Midbrain (tissue), 1 donor: Measurements from ENCODE around the gene CDH4.

ENCODE experiments used
- DNase-seq: peaks from one replicate; lab custom pipeline; 2025; lab: John Stamatoyannopoulos, UW

CDH4 gene

DNA sequence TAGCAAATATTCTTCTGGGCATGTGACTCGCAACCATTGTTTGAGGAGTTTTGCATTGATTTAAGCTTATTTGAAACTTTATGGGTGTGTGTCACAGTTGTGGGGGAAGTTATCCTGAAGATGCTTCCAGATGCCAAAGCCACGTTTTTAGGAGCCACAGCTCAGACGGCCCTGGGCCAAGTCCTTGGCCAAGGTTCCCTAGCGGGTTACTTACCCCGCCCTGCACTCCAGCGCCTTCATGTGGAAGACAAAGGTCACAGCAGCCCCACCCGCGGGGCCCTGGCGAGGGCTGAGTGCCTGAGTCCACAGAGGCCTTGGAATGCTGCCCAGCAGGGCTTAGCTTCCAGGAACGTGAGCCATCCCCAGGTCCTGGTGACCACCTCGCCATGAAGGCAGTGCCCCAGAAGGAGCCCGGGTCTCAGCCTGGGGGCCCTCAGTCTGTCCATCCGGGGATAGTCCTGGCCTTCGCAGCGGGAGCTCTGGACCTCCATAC lies 308.3 kb downstream of the CDH4 start:
- no peak for DNase-seq

DNA sequence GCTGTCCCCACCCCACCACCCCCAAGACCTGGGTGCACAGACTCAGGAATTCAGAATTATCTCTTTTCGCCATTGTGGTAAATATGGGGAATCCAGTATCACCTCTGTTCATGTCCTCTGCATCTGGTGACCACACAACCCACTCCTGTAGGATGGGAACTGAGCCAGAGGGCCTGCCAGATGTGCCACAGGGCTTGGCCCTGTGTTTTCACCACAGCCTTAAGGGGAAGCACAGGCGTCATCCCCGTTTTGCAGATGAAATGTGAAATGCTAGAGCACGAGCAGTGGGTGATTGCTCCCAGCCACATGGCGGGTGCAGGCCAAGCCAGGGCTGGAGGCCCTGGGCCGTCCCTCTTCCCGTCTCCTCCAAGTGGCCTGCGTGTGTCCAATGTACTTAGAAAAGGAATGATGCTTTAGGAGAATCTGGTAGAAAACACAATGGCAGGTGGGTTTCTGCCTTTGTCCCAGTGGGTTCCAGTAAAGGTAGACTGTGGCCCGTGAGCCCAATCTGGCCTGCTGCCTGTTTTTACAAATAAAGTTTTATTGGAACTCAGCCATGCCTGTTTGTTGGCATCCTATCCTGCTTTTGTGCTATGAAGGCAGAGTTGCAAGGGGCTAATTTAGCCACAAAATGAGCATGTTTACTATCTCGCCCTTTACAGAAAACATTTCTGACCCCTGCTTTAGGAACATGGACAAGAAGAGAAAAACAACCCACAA lies 309.2 kb downstream of the CDH4 start:
- DNase-seq: no peak

DNA sequence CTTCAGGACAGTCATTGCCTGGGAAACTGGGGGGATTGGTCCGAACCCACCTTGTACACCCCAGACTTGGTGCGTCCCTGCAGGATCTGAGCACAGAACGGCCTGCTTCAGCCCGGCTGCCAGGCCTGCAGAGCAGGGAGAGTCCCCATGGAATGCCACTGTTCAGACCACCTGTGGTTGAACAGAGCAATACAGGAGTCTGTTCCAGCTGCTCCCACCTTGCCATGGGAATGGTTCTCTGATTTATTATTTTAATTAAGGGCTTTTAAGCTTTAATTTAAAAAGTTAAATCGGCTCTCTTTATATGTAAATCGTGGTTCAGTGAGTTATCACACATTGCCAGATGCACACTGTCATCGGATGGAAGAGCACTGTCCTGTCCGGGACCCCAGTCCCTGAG lies 310.4 kb downstream of the CDH4 start:
- no peak for DNase-seq

DNA sequence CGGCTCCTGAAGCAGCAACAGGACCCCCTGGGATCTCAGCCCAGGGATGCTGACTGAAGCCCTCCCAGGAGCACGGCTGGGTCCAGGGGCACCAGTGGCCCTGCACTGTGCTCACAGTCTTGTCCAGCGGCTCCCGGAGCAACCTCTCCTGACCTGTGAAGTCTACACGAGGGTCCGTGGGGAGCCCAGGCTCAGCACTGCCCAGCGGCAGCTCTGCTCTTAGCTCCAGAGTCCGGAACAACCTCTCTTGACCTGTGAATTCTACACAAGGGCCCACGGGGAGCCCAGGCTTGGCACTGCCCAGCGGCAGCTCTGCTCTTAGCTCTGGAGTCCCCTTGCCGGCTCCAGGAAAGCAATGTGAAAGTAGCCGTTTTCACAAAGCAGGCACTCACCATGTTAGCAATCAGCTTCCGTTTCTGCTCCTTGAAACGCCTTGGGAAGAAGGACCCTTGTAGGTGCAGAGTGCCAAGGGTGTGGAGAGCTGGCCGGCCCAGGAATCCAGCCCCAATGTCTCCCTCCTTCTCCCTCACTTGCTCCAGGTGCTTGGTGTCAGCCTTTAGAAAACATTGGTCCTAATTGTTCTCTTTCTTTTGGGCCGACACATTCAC lies 310.9 kb downstream of the CDH4 start:
- DNase-seq: no peak

DNA sequence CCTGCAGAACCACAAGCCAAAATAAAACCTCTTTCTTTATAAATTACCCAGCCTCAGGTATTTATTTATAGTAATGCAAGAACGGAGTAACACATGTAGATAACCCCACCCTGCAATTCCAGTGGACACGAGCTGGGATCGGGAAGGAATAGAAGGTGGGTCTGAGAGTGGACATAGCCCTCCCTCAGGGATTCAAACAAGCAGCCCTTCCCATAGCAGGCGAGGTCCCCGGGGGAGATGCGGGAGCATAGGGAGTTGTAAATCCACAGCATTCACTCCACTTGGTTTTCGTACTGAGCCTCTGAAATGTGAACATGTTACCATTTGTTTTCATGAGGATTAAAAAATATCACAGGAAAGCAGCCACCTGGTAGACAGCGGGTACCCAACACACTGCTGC lies 312.6 kb downstream of the CDH4 start:
- no peak for DNase-seq

DNA sequence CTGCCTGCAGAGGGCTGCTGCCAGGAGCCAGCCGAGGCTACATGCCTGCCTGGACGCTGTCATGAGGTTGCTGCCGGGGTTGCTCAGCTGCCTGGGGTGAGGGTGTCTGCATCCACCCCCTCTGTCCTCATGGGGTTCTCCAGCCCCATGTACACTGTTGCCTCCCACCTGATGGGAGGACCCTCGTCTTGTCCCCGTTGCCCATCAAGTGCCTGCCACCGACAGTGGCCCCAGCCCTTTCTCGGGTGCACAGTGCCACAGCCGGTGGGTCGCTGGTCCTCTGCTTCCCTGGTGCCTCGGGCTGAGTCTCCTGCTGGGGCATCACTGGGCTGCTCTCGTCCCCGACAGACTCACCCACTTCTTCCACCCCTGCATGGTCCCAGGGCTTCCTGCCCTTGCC lies 313.7 kb downstream of the CDH4 start:
- no peak for DNase-seq

DNA sequence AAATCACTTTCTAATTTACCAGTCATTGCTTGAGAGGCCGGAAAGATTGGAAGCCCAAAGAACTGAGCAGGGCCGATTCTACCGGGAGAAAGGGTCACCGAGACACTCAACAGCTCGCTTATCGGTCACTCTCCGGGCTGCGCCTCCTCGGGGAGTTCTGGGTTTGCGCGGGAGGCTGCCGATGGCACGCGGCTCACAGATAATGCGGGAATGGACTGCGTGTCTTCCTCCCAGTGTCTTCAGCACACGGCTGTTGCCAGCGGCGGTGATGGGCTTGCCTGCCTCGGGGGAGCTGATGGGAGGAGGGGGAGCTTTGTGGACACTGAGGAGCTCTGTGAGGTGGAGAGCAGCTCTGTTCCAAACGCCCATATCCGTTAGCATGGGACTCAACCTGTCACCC lies 314.6 kb downstream of the CDH4 start:
- DNase-seq: no peak

DNA sequence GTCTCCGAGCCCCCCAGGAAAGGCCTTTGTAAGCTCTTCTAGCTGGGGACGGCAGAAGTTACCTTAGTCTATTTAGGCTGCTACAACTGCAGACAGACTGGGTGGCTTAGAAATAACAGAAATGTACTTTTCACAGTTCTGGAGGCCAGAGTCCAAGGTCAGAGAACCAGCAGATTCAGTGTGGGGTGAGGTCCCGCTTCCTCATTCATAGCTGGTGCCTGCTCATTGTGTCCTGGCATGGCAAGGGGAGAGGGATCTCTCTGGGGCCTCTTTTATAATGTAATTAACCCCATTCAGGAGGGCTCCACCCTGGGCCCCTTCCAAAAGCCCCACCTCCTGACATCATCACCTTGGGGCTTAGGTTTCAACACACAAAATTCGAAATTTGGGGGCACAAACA lies 315.1 kb downstream of the CDH4 start:
- DNase-seq: no peak

DNA sequence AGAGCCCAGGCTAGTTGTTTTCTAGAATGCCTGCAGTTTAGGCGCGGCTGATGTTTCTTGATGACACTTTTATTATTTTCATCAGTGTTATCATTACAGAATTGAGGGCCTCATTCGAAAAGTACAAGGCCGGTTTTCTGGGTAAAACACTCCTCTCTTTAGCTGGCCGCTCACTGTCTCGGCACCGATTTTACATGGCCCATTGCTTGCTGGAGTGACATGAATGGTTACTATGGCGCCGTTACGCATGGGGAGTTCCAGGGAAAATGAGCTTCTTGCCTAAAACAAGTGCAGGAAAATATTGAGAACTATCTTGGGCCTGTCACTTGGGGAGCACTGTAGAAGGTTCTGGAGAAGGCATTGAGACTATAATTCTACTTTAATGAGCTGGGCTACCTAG lies 317.8 kb downstream of the CDH4 start:
- DNase-seq: no peak

DNA sequence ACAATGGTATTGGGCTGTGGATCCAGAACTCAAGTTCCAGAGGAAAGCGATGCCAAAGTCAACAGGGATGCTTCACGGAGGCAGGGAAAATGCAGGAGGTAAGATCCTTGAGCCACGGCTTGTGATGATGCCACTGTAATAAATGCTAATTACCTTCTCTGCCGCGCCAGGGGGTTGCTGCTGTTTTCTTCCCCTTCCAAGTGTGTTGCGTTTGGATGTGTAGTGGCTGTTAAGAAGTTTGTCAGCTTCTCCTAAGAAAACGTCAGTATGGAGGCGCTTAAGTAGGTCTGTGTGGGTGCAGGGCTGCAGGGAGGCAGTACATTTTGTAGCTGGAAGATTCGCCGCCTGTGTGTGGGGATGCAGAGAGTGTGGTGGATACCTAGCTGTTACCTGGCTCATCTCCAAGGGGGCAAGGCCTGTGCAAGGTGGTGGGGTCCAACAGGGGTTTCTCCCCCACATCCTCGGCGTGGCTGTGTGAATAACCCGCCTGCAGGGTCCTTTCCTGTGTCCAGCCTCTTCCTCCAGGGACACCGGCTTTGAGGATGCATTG lies 318.7 kb downstream of the CDH4 start:
- no peak for DNase-seq

DNA sequence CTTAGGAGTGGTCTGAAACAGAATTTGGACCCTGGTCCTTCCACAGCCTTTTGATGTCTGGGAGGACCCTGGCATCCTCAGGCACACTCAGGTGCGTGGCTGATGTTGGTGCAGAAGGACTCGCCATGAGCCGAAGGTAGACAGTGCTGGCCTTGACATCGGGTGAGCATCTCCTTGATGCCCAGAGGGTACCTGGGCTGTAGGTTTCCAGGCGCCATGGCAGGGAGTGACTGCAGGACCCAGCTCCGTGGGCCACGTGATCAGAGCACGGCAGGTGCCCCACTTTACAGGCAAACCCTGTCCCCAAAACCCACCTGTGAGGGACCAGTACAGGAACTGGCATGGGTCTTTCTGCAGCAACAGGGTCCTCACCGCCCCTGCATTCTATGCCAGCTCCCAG lies 319.2 kb downstream of the CDH4 start:
- DNase-seq: no peak

DNA sequence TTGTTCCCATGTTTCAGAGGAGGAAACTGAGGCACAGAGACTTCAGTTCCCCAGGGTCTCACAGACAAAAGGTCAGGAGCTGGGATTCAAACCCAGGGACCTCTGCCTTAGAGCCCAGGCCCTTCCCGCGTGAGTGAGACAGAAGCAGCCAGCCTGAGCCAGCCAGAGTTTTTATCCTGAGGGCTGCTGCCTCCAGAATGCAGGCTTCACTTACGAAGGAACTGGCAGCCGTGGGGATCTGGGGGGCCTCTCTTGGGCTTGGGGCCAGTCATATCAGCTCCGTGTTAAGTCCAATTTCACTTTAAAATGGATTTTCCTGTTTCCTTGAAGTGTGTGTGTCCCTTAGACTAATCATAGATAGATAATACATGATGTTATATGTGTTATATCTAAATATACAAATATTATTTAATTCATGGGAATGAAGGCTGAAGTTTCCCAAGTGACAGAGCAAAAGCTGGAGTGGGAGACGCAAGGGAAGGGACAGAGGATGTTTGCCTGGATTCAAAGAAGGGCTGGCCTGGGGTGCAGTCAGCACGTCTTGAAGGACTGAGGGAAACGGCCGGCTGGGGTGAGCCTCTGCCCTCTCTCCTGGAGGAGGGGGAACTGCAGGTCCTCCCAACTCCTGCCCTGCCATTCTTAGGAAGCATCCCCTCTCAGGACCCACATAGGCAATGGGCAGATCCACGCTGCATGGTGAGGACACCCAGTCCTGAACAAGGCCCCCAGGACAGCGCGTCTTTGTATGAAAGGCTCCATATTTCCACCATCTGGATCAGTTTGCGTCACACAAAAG lies 320.1 kb downstream of the CDH4 start:
- no peak for DNase-seq

DNA sequence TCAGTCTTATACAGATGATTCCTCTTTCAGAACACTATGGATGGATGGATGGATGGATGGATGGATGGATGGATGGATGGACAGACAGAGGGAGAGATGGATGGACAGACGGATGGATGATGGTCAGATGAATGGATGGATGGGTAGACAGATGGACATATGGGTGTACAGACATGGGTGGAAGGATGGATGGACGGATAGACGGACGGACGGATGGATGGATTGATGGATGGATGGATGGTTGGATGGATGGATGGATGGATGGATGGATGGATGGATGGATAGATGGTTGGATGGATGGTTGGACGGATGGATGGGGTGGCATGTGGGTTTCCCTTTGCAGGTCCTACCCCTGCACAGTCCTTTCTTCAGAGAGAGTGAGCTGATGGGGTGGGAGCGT lies 320.7 kb downstream of the CDH4 start:
- DNase-seq: no peak

DNA sequence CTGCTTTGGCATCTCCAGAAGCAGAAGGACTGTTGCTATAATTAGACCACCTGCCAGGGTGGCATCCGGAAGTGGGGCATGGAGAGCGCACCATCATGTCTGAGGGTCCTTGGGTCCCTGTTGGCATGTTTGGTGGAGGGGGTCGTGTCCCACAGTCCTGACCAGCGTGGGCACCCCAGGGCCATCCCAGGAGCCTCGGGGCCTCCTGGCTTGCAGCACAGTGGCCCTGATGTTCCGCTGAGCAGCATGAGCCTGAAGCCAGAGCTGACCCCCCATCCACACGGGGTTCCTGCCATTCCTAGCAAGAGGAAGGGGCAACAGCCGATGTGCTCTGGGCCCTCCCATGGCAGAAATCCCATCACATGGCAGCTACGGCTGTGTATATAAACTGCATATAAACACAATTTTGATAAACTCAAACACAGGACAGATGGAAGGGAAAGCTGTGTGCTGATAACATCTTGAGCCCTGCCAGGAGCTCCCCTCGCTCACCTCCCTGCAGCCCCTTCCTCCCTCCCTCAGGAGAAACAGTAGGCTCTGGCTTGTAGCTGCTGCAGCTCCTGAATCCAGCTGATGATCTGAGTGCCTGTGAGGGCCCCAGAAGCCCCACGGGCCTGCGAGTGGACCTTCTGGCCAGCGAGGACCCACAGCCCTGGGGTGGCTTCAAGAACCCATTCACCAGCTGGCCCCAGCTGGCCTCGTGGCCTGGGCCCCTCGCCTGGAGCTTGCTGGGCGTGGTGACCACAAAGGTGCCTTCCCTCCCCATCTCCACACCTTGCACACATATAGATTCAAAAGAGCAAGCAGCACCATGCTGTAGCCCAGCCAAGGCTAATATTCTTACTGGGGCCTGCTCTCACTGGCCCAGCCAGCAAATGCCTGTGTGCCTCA lies 321.6 kb downstream of the CDH4 start:
- DNase-seq: no peak

DNA sequence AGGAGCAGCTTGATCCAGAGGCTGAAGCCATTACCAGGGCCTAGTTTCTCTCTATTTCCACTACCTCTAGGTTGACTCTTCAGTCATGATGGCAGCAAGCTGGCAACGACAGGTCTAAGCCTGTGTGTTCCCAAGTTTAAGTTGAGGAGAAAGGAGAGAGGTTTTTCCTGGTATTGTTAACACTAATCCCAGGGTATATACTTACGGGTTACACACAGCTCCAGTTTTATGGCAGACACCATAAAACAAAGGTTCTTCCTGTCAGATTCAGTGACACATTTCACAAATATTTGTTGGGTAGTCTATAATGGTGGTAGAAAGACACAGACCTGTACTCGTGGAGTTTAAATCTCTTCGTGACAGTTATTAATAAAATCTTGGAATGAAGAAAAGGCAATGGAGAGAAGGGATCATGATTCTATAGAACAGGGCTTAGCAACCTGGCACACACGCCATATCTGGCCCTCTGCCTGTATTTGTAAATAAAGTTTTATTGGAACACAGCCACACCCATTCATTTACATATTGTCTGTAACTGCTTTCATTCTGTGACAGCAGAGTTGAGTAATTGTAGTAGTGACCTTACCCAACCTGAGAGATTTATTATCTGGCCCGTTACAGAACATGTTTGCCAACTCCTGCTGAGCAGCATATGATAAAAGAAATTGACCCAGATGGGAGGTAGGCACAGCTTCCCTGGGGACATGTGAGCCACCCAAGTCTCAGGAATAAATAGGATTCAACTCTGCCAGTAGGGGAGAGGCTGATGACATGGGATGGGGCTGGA lies 323.3 kb downstream of the CDH4 start:
- no peak for DNase-seq

DNA sequence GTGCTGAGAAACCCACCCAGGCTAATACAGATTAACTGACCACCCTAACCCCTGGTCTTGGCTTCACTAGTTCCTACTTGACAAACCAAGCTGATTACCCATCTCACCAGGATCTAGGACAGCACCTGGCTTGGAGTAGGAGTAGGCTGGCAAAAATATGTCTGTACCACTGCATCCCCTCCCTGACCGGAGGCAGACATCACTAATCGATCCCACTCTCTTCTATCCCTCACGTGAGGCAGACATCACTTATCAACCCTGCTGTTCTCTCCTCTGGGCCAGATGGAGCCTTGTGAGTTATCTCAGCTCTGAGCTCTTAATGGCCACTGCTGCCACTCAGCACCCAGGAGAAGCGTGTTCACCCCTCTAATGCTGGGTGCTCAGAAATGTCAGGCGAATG lies 324.3 kb downstream of the CDH4 start:
- DNase-seq: no peak

DNA sequence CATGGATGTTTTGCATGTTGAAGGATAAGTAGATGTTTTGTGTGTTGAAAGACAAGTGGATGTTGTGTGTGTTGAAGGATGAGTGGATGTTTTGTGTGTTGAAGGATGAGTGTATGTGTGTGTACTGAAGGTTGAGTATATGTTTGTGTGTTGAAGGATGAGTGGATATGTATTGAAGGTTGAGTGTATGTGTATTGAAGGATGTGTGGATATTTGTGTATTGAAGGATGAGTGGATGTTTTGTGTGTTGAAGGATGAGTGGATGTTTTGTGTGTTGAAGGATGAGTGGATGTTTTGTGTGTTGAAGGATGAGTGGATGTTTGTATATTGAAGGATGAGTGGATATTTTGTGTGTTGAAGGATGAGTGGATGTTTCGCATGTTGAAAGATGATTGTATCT lies 325.0 kb downstream of the CDH4 start:
- DNase-seq: no peak

DNA sequence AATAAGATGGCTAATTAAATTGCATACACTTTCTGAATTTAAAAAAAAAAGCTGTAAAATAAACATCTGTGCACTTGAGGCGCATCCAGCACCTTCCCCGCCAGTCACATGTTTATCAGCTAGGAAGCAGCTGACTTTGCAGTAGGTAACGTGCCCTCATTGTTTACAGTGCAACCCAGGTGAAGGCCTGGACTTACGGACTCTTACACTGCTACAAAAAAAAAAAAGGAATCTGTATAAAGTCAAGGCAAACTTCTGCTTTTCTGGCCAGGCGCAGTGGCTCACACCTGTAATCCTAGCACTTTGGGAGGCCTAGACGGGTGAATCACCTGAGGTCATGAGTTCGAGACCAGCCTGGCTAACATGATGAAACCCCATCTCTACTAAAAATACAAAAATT lies 327.8 kb downstream of the CDH4 start:
- DNase-seq: no peak

DNA sequence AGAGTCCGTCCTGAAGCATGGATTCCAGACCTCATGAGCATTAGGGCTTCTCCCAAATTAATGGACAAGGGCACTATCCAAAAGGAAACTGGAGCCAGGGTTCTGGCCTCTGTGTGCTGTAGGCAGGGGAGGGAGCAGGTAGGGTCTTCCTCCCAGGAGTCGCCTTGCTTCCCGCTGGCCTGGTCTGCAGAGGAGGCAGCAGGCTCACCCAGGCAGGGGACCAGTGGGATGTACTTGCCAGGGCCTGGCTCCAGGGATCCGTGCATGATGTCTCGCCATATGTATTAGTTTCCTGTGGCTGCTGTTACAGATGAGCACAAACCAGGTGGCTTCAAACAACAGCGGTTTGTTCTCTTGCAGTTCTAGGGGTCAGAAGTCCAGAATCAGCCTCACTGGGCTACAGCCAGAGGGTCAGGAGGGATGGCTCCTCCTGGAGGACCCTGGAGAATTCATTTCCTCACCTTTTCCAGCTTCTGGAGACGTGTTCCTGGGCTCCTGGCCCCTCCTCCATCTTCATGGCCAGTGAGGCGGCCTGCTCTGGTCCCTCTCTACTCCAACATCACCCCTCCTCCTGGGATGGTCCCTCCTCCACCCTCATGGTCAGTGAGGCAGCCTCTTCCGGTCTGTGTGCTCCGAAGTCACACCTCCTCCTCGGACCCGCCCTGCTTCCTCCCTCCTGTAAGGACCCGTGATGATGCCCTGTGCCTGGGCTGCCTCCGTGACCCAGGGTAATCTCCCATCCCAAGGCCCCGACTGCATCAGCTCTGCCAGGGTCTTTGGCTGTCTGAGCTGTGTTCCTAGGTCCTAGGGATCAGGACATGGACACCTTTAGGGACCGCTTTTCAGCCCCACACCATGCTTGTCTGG lies 329.1 kb downstream of the CDH4 start:
- no peak for DNase-seq

DNA sequence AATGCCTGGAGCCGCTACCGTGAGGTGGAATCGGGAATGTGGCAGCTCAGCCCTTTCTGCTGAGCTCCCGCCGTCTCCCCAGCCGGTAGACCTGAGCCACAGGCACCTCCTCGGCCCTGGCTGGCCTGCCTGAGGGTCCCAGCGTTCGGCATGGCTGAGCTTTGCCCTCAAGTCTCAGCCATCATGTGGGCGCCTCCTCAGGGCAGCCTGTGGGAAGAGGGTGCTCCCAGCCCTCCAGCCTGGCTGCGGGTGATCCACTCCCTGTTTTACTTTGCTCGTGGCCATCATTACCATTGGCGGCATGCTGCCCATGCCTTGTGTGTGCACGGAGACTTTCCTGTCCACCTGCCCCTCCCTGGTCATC lies 329.7 kb downstream of the CDH4 start:
- no peak for DNase-seq
